Measurements from ENCODE around the gene LIN54.
"Not testable (repeated sequence)": the region's sequence is repeated elsewhere in the genome, so short reads cannot be mapped to it uniquely, and the experiment has no call there.

LIN54 gene

DNA sequence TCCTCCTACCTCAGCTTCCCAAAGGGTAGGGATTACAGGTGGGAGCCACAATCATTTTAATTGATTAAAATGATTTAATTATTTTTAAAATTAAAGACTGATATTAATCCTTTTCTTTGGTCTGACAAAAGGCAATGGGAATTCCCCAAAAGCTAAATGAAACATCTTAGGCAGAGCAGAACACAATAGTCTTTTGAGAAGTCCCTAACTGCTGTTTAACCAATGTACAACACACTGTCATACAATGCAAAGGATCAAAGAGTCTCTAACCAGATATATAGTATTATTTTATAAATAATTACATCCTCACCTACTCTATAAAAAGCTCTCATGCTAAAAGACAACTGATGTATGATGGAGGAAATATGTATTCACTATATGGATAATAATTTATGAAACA, 63.1 kb downstream of the LIN54 start:
- DNase-seq (ENCODE audit: low read depth): no peak
- no peak overlapping the region for H3K4me3 ChIP-seq (ENCODE audit: low read depth, low read length)
- TF ChIP-seq, protein P1, sequence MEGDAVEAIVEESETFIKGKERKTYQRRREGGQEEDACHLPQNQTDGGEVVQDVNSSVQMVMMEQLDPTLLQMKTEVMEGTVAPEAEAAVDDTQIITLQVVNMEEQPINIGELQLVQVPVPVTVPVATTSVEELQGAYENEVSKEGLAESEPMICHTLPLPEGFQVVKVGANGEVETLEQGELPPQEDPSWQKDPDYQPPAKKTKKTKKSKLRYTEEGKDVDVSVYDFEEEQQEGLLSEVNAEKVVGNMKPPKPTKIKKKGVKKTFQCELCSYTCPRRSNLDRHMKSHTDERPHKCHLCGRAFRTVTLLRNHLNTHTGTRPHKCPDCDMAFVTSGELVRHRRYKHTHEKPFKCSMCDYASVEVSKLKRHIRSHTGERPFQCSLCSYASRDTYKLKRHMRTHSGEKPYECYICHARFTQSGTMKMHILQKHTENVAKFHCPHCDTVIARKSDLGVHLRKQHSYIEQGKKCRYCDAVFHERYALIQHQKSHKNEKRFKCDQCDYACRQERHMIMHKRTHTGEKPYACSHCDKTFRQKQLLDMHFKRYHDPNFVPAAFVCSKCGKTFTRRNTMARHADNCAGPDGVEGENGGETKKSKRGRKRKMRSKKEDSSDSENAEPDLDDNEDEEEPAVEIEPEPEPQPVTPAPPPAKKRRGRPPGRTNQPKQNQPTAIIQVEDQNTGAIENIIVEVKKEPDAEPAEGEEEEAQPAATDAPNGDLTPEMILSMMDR (IDR thresholded peaks at IDR 0.05; ENCODE audit: insufficient read depth, low read depth, low read length, missing control alignments): no peak

DNA sequence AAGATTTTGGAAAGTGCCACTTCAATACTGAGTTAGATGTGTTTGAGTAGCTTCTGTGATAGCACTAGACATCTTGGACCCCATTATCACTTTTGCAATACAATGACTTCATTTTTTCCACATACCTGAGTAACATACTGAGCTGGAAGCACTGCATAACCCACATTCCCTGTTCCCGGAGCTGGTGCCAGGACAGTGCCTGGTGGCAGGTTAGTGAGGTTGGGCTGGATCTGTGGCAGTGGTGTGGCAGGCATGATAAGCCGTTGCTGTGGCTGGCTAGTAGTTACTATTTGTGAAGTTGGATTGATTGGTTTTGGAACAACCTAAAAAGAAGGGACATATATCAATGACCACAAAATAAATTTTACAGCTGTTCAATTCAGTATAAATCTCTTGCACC, 71.2 kb downstream of the LIN54 start:
- no peak overlapping the region for H3K4me3 ChIP-seq (ENCODE audit: low read depth, low read length)
- TF ChIP-seq, protein P1 (IDR thresholded peaks at IDR 0.05; ENCODE audit: insufficient read depth, low read depth, low read length, missing control alignments): no peak
- no peak for DNase-seq (ENCODE audit: low read depth)

DNA sequence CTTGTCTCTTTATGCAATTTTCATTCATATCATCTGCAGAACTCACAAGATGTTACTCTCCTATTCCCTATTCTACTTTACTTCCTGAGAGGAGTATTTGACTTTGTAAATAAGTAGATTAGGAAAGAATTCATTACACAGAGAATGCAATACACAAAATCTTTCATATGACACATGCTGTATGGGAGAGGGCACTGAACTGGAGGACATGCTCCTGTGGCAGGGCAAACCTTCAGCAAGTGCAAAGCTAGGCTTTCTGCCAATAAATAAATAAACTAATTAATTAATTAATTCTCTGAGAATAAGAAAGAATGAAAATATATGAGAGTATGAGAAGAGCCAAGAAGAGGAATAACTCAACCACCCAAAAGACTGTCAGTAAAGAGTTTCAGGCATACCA, 76.2 kb downstream of the LIN54 start:
- TF ChIP-seq, protein P1 (IDR thresholded peaks at IDR 0.05; ENCODE audit: insufficient read depth, low read depth, low read length, missing control alignments): no peak
- no peak overlapping the region for H3K4me3 ChIP-seq (ENCODE audit: low read depth, low read length)
- DNase-seq (ENCODE audit: low read depth): no peak

DNA sequence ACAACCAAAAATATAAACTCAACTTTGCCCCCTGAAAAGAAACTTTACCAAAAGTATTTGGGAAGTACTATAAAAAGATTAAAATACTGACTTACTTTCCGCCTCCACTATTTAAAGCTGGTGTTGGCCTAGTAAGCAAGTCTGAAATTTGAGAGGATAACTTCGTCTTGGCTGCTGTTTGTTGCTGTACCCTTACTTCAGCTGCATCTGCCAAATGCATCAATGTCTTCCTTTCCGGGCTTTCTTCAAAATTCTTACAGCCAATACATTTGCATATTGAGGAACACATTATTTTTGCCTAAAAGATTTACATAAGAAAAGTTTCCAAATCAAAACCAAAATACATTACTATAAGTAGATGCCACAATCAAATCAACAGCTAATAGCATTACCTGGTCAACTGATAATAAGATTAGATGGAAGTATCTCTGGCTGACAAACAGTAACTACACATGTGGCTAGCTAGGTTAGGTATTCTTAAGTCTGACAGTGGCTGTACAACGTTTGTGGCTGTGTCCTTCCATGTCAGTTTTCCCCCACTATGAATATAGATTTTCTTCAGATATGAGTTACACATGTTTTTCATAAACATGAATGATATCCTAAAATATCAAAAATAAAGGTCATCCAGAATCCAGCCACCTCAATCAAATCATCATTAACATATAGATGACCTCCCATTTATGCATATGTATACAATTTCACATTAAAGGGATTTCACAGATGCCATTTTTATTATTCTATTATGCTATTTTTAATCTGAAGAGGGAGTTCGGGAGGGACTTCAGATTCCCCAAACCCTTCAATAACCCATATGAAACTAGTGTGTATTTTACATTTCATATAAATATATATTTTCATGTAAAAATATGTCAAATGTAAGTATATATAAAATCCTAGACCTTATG, 79.5 kb downstream of the LIN54 start:
- no peak overlapping the region for H3K4me3 ChIP-seq (ENCODE audit: low read depth, low read length)
- DNase-seq (ENCODE audit: low read depth): no peak
- TF ChIP-seq, protein P1 (IDR thresholded peaks at IDR 0.05; ENCODE audit: insufficient read depth, low read depth, low read length, missing control alignments): no peak

DNA sequence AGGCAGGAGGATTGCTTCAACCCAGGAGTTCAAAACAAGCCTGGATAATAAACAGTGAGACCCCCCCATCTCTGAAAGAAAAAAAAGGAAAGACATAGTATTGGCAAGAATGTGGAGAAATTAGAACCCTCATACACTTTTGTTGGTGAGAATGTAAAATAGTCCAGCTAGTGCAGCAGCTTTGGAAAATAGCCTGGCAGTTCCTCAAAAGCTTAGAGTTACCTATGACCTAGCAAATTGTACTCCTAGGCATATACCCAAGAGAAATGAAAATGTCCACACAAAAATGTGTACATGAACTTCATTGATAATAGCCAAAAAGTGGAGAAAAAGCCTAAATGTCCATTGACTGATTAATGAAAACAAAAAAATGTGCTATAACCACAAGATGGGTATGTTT, 88.8 kb downstream of the LIN54 start:
- no peak for DNase-seq (ENCODE audit: low read depth)
- TF ChIP-seq, protein P1 (IDR thresholded peaks at IDR 0.05; ENCODE audit: insufficient read depth, low read depth, low read length, missing control alignments): no peak
- H3K4me3 ChIP-seq (ENCODE audit: low read depth, low read length): no peak overlapping the region

DNA sequence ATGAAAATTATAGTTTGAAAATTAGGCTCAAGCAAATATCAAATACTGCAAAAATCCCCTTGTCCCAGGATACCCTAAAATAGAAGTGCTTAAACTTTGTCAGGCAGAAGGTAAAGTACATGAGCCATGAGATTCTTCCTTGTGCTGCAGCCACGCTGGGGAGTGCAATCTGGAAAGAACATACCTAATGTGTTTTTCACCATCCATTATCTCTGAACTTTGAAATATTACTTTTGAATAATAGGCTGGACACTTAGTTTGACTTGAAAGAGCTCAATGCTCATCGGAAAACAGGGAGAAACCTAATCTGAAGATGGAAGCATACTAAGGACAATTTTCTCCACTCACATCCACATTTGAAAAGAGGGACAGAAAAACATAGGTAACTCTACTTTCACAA, 91.2 kb downstream of the LIN54 start:
- no peak overlapping the region for H3K4me3 ChIP-seq (ENCODE audit: low read depth, low read length)
- TF ChIP-seq, protein P1 (IDR thresholded peaks at IDR 0.05; ENCODE audit: insufficient read depth, low read depth, low read length, missing control alignments): no peak
- no peak for DNase-seq (ENCODE audit: low read depth)

DNA sequence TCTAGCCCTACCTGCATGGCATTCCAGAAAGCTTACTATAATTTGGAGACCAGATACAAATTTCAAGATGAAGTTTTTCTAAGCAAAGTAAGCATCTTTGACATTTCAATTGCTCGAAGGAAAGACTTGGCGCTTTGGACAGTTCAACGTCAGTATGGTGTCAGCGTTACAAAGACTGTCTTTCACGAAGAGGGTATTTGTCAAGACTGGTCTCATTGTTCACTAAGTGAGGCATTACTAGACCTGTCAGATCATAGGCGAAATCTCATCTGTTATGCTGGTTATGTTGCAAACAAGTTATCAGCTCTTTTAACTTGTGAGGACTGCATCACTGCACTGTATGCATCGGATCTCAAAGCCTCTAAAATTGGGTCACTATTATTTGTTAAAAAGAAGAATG, 92.5 kb downstream of the LIN54 start:
- DNase-seq (ENCODE audit: low read depth): no peak

DNA sequence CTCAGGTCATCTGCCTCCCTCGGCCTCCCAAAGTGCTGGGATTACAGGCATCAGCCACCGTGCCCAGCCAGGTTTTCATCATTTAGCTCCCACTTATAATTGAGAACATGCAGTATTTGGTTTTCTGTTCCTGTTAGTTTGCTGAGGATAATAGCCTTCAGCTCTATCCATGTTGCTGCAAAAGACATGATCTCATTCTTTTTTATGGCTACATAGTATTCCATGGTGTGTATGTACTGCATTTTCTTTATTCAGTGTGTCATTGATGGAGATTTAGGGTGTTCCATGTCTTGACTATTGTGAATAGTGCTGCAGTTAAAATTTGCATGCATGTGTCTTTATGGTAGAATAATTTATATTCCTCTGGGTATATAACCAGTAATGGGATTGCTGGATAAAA, 96.7 kb downstream of the LIN54 start:
- not testable (repeated sequence) for H3K4me3 ChIP-seq (ENCODE audit: low read depth, low read length); DNase-seq (ENCODE audit: low read depth)

More for the DNA sequence above, 92.5 kb downstream of the LIN54 start:
- TF ChIP-seq, protein P1 (IDR thresholded peaks at IDR 0.05; ENCODE audit: insufficient read depth, low read depth, low read length, missing control alignments): no peak
- no peak overlapping the region for H3K4me3 ChIP-seq (ENCODE audit: low read depth, low read length)
